HepG2 (cell line): Measurements from ENCODE around the gene FABP1. TPM values are rescaled to one million over a fixed set of nuclear protein-coding genes. Genes with fewer than 3 reads are reported as not detected.
A peak's percentile ranks its signal among the peaks of the same experiment; 100 is the strongest.

Experiments
- ATAC-seq: fragments of 200-7000 bp; cut with Tn5 transposase; 3 replicates; pipeline ENCODE4 v1.9.1; 2020; ENCODE audit warnings: mild to moderate bottlenecking, moderate library complexity
- BruUV-seq: library from RNA; stranded (reverse); fragments of 400-500 nt; replicated peaks from 2 replicates; lab custom pipeline; 2021; lab: Mats Ljungman, UMichigan
- CTCF ChIA-PET: fragments of 300-600 bp; formaldehyde crosslinking; extraction: SDS; loops from one replicate; lab custom pipeline; 2021; ENCODE audit warnings: low total read pairs, inconsistent platforms, low intra/inter-chr PET ratio; lab: Yijun Ruan, JAX
- POLR2A ChIA-PET: fragments of 350-600 bp; sonication (Branson Sonifier 250); formaldehyde crosslinking; loops from one replicate; lab custom pipeline; 2020; ENCODE audit warnings: antibody characterized with exemption, inconsistent platforms; lab: Yijun Ruan, JAX
- DNase-seq: peaks from one replicate; pipeline ENCODE4 v3.0.0-alpha.2; 2015; ENCODE audit warnings: low spot score
- FAIRE-seq: peaks from 3 replicates; lab custom pipeline; 2011; peaks lifted over from hg19 to GRCh38; lab: Jason Lieb, UNC
- H2AFZ ChIP-seq: one replicate; pipeline ENCODE4 v1.6.1; 2011; ENCODE audit warnings: low read length, inconsistent platforms
- H3K27ac ChIP-seq: fragments of 300-600 bp; 3 replicates; pipeline ENCODE4 v1.8.0; 2011; ENCODE audit warnings: mixed run types, mild to moderate bottlenecking, mixed read lengths, low read length, inconsistent platforms; ENCODE audit not compliant: insufficient read depth; ENCODE audit errors: extremely low read length
- H3K27me3 ChIP-seq, 2 experiments: fragments of 200-600 bp in 1 of 2; 2 replicates in 1 of 2; 3 replicates in 1 of 2; pipeline versions ENCODE4 v1.6.0 to v1.8.0; 2011; ENCODE audit warnings: low read length in 2 of 2, mild to moderate bottlenecking in 2 of 2, moderate library complexity in 2 of 2, inconsistent platforms in 1 of 2; ENCODE audit not compliant: insufficient read depth in 2 of 2, control insufficient read depth in 1 of 2
- H3K36me3 ChIP-seq, 2 experiments: fragments of 200-600 bp in 1 of 2; replicated peaks in 1 of 2; 2 replicates in 1 of 2; 3 replicates in 1 of 2; pipeline versions ENCODE4 v1.5.1 to v1.8.0; 2011; ENCODE audit warnings: low read length in 2 of 2, inconsistent platforms in 1 of 2; ENCODE audit not compliant: insufficient read depth in 2 of 2, control insufficient read depth in 1 of 2
- H3K4me1 ChIP-seq: 2 replicates; pipeline ENCODE4 v1.5.1; 2012; ENCODE audit warnings: low read length, inconsistent platforms; ENCODE audit not compliant: insufficient read depth
- H3K4me2 ChIP-seq: 2 replicates; pipeline ENCODE4 v1.6.0; 2011; ENCODE audit warnings: low read depth, low read length, inconsistent platforms
- H3K4me3 ChIP-seq, 3 experiments: fragments of 200-600 bp in 1 of 3; sonication (generic), shearing (Covaris generic) in 1 of 3; replicated peaks in 1 of 3; 2 replicates each; pipeline ENCODE4 v1.5.1; 2011 to 2016; ENCODE audit warnings: low read length in 3 of 3, inconsistent platforms in 2 of 3, low read depth in 2 of 3, mild to moderate bottlenecking in 2 of 3, control low read depth in 1 of 3, mixed read lengths in 1 of 3; ENCODE audit not compliant: insufficient read depth in 1 of 3
- H3K79me2 ChIP-seq: one replicate; pipeline ENCODE4 v1.6.1; 2011; ENCODE audit warnings: low read length, inconsistent platforms; ENCODE audit not compliant: insufficient read depth
- H3K9ac ChIP-seq: 2 replicates; pipeline ENCODE4 v1.6.0; 2011; ENCODE audit warnings: mild to moderate bottlenecking, low read depth, low read length, inconsistent platforms; ENCODE audit not compliant: insufficient read depth
- H3K9me3 ChIP-seq: 2 replicates; pipeline ENCODE4 v1.5.1; 2012; ENCODE audit warnings: mild to moderate bottlenecking, low read length
- H4K20me1 ChIP-seq: 2 replicates; pipeline ENCODE4 v1.6.0; 2011; ENCODE audit warnings: inconsistent platforms, mild to moderate bottlenecking, low read length, moderate library complexity; ENCODE audit not compliant: insufficient read depth
- HNRNPUL1 ChIP-seq: fragments of 200-400 bp; formaldehyde crosslinking; IDR thresholded peaks from 2 replicates; pipeline ENCODE4 v1.6.1; 2017; ENCODE audit warnings: low read depth, mild to moderate bottlenecking, low read length, moderate library complexity
- TFE3 ChIP-seq: IDR thresholded peaks from 2 replicates; pipeline ENCODE4 v1.6.1; 2016
- ZNF512 ChIP-seq: sonication (generic); formaldehyde crosslinking; IDR thresholded peaks from 2 replicates; pipeline ENCODE4 v1.4.0; 2020; ENCODE audit warnings: mild to moderate bottlenecking, missing genetic modification reagents
- ZNF629 ChIP-seq: sonication (generic); formaldehyde crosslinking; conservative IDR thresholded peaks from 2 replicates; pipeline ENCODE4 v1.5.0; 2020; ENCODE audit warnings: missing genetic modification reagents
- in situ Hi-C: cut with HindIII; loops from 2 replicates; pipeline ENCODE4 v1.10.0; 2017; ENCODE audit warnings: low pct_unique_long_range_greater_than_20kb; ENCODE audit not compliant: extremely low pct_ligation_motif_present
- intact Hi-C: fragments of 100-400 bp; cut with micrococcal nuclease; formaldehyde crosslinking; loops from one replicate; pipeline ENCODE4 v1.10.0; 2022; ENCODE audit not compliant: unreplicated experiment
- polyA plus RNA-seq, 8 experiments: library from polyadenylated mRNA; depleted of rRNA in 3 of 8; stranded (reverse) in 7 of 8; unstranded in 1 of 8; fragments of >200 nt; fragmentation: Illumina TruSeq in 4 of 8; extraction: Trizol in 4 of 8; gene quantifications; 2 replicates each; pipeline versions ENCODE4 v1.2.1 to v1.2.3, GENCODE V29; 2011 to 2016; ENCODE audit warnings: low read depth in 4 of 8, missing spikeins in 1 of 8, mixed read lengths in 1 of 8; ENCODE audit not compliant: insufficient read depth in 1 of 8
- total RNA-seq, 5 experiments: library from RNA; depleted of rRNA; stranded (reverse); fragments of >200 nt; fragmentation: Illumina TruSeq; extraction: Trizol; gene quantifications; 2 replicates each; pipeline ENCODE4 v1.2.3, GENCODE V29; 2016; ENCODE audit warnings: low read depth in 1 of 5

FABP1 gene
- total and polyA plus RNA-seq, 2 of the 13 experiments (the other 11 are each of a cell fraction or from before 2014, with no cell fraction given): 644 to 1,608 TPM

DNA sequence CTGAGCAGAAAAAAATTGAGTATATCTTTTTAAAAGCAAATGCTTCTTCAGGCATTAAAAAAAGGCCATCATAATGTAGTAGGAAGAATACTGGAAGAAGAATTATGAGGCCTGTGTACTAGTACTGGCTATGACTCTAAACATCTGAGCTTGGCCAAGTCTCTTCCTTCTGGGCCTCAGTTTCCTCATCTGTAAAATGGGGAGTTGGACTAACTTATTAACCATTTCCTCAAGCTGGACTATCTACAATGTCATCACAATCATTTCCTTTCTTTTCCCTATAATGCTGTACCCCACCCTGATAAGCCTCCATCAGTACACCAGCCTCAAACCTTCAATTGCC, 29.3 kb downstream of the FABP1 start:
- Histone ChIP-seq H3K27me3 (peaks cover 4 to 33% of the 10 kb centered on the region in 2 experiments; a peak in 4 of 5 replicates), H3K4me3 (no peak overlapping the region), H3K27ac (no peak overlapping the region), H4K20me1 (no peaks in the 10 kb centered on the region), H3K9ac (no peak overlapping the region)
- ChIA-PET CTCF (no interaction called here), POLR2A (no interaction called here)
- no peak for FAIRE-seq
- no TSS peak for BruUV-seq
- in situ Hi-C loops: no loop called here
- TF ChIP-seq ZNF629 (CRISPR knock-in tag) (0 out of 2 replicates have a peak, but pooled peaks have one; percentile 47), TFE3 (no peak), HNRNPUL1 (no peak), ZNF512 (no peak)
- TF ChIP-seq, all 625 proteins: peak for 1
- DNase-seq: no peak
- Histone ChIP-seq H2AFZ (no peak overlapping the region), H3K4me2 (no peak overlapping the region), H3K9me3 (no peaks in the 10 kb centered on the region), H3K79me2 (no peaks in the 10 kb centered on the region), H3K36me3 (no peaks in the 10 kb centered on the region), H3K4me1 (peaks cover 7% of the 10 kb centered on the region)
- ATAC-seq: no peak
- intact Hi-C loops: no loop called here
